ENCODE data around the gene CCDC178.
A peak's percentile ranks its signal among the peaks of the same experiment; 100 is the strongest.
"Not testable (repeated sequence)": the region's sequence is repeated elsewhere in the genome, so short reads cannot be mapped to it uniquely, and the experiment has no call there.

The CCDC178 gene

GRCh38 chr18:33355756-33356155 lies 84.8 kb downstream of the CCDC178 start:
- DNase-seq = no peak

DNA sequence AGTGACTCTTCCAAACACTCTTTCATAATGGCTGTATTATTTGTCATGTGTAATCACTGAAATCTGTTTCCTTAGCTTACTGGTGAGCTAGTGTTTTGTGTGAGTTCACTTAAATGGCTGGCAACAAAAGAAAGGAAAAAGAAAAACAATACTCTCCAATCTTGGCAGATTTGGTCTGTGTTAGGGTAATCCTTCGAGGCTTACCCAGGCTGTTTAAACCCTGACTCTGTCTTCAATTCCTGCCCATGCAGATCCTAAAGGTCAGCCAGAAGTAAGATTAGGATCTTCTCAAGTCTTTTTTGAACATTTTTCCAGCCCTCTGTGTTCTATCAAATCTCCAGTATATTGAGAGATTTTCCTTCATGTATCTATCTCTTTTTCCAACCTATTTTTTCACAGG lies 85.3 kb downstream of the CCDC178 start:
- DNase-seq = no peak

- no peak for DNase-seq
Measured at GRCh38 chr18:33350256-33350655, 90.3 kb downstream of the CCDC178 start.

GRCh38 chr18:33339733-33340132 lies 100.8 kb downstream of the CCDC178 start:
- not testable (repeated sequence) for DNase-seq

- no peak for DNase-seq
Measured at GRCh38 chr18:33334781-33335180, 105.7 kb downstream of the CCDC178 start.

GRCh38 chr18:33330711-33331110 lies 109.8 kb downstream of the CCDC178 start:
- DNase-seq = no peak

- DNase-seq = no peak
Measured at GRCh38 chr18:33326975-33327374, 113.5 kb downstream of the CCDC178 start.

GRCh38 chr18:33317640-33318039 lies 122.9 kb downstream of the CCDC178 start:
- DNase-seq = no peak

- DNase-seq = no peak
Measured at GRCh38 chr18:33316146-33316587, 124.4 kb downstream of the CCDC178 start.

DNA sequence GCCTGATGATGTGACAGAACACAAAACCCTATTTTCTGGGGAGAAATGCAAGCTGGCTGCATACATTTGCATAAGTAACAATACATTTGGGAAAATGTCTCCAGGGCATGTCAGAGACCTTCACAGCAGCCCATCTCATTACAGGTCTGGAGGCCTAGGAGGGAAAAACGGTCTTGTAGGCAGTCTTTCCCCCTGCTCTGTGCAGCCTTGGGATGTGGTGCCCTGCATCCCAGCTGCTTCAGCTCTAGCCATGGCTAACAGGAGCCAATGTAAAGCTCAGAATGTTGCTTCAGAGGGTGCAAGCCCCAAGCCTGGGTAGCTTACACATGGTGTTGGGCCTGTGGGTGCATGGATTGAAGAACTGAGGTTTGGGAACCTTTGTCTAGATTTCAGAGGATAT lies 133.0 kb downstream of the CCDC178 start:
- DNase-seq = no peak

DNA sequence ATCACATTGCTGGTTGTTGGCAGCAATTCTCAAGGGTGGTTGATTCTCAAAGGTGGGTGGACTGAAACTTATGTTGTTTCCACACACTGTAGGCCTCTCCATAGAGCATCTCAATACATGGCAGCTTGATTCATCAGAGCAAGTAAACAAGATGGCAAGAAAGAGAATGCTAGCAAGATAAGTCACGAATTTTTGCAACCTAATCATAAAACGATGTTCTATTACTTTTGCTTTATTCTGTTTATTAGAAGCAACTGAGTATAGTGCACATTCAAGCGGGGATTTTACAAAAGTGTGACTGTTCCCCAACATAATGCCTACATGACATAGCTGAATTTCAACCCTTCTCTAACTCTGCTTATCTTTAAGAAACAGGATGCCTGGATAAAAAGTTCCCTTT lies 136.2 kb downstream of the CCDC178 start:
- no peak for DNase-seq

DNA sequence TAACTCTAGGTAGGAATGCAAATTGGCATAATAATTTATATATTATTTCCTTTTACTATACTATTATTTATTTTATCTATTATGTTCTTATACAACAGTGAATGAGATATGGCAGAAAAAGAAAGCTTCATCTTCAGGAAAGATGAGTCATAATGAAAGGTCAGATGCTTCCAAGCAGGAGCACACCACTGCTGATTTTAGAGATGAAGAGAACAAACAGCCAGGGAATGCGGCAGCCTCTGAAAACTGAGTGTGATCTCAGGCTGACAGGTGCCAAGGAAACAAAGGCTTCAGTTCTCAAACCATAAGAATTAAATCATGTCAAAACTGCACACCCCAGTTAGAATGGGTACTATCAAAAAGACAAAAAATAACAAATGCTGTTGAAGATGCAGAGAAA lies 149.0 kb downstream of the CCDC178 start:
- no peak for DNase-seq

GRCh38 chr18:33288082-33288716 lies 152.3 kb downstream of the CCDC178 start:
- DNase-seq = no peak

- no peak for DNase-seq
Measured at GRCh38 chr18:33282709-33283333, 157.7 kb downstream of the CCDC178 start.

DNA sequence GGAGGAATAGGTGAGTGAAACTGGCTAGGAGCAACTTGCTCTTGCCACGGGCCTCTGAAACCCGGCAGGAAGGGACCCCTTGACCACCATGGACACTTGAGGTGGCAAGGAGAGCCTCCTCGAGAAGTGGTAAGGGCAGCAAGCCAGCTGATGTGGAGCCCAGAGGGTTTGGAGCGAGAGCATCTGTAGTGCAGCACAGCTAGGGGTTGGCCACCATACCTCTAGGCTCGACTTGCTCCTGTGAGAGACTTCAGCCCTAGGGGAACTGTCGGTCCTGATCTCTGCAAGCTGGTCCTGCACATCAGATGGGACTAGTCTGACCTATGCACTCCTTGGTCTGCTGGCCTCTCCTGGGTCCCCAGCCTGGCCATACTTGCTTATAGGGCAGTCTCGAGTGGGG lies 158.4 kb downstream of the CCDC178 start:
- DNase-seq = no peak

DNA sequence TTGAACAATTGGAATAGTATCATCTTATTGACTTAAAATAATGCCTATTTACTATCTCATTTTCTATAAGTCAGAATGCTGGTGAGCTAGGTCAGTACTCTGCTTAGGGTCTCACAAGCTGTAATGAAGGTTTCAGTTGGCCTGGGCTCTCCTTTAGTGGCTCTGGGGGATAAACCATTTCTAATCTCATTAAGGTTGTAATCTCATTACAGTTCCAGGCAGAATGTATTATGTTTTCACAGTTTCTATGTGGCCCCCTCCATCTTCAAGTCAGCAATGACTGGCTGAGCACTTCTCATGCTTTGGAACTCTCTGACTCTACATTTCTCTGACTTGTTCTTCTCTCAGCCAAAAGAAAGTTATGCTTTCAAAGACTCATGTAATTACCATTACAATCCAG lies 163.1 kb downstream of the CCDC178 start:
- DNase-seq = no peak

DNA sequence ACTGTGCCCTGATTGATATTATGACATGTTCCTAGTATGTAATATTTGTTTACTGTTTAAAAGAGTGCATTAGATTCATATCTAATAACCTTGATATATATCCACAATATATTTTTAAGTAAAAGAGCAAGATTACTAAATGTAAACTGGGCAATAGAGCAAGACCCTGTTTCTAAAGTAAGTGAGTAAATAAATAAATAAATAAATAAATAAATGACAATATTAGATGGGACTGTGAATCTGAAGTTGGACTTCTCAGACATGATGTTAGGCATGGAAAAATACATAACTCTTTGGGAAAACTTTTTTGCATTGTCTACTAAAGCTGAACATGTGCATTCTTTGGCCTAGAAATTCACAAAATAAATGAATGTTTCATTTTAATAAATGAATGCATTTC lies 164.7 kb downstream of the CCDC178 start:
- DNase-seq = no peak

GRCh38 chr18:33270297-33270696 lies 170.2 kb downstream of the CCDC178 start:
- no peak for DNase-seq

DNA sequence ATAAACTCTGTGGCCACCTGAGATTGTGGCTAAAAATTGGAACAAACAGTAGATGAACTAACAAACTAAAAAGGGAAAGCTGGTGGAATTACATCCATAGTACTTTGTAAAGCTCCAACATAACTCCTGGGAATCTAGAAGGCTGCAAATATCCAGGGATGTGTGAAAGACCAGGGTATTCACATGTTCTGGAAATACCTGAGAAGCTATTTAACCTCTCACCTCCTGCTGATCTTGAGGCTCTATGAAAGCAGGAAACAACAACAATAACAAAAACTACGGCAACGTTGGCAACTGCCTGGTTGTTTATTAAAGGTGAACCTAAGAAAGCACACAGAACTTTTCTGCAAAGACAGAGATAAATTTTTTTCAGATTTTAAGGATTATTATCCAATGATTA lies 171.3 kb downstream of the CCDC178 start:
- DNase-seq = no peak

DNA sequence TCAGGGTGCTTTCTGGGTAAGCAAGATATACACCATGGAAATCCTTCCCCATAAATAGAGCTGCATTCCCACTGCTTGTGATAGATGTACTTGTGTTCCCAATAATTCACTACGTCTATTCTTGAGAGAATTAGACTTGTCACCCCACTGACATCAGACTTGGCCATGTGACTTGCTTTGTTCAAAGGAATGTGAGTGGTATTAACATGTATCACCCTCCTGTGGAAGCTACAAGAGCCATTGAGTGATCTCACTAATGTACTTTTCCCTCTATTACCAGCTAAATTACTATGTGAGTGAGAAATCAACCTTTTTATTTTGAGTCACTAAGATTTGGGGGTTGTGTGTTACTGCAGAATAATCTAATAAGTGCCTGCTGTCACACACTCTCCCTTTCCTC lies 176.0 kb downstream of the CCDC178 start:
- DNase-seq = no peak

DNA sequence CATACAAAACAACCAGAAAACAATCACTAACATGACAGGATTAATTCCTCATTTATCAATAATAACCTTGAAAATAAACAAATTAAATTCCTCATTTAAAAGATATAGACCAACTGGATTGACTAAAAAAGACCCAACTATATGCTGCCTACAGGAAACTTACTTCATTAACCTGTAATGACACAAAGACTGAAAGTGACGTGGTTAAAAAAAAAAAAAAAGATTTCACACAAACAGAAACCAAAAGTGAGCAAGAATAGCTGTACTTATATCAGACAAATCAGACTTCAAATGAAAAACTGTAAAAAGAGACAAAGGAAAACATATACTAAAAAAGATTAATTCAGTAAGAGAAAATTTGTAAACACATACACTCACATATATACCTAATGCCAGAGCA lies 201.2 kb downstream of the CCDC178 start:
- no peak for DNase-seq

DNA sequence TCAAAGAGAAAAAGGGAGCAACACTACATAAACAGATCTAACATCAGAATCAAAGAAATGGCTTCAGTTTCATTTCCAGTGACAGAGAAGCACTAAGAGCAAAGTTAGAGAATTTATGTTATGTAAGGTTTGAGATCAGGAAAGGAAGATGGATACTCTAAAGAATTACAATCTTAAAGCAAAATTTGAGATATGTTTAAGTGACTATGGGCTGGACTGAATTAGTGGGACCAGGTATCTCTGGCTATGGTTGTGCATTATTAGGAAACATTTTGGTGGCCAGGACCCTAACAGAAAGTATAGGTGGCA lies 208.2 kb downstream of the CCDC178 start:
- no peak for DNase-seq

DNA sequence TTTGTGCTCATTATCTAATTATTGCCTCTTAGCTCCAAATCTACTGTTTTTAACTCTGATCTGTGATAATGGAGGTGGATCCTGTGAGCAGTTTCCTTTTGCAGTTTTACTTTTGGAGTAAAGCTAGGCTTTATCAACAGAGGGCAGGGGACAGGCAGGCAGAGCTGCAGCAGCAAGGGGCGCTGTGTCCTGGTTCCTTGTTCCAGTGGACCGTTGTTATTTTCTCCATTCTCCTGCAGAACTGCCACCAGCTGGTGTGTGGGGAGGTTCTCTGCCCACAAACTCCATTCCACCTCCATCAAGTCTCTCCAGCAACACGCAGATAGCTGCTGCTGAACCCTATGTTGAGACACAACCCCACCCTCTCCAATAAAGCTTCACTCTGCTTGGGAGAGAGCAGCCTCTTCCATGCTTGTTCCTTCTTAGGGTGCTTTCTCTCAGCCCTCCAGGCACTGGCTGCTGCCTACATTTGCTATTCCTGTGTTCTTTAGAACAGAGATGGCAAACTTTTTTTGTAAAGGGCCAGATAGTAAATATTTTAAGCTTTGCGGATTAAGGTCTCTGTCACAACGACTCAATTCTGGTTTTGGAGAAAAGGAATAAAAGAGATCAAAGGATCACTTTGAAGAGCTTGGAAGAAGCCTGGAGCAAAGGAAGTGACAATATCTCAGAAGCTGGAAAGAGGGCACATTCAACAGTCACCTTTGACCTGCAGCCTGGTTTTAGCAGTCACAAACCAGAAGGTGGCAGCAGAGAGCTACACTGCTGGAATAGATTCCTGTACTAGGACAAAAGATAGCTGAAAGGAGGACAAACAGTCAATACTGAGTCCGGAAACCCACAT lies 208.8 kb downstream of the CCDC178 start:
- peak; percentile 60 to 71 for DNase-seq

GRCh38 chr18:33212363-33212762 lies 228.2 kb downstream of the CCDC178 start:
- no peak for DNase-seq

All from inflammatory macrophage (primary cell).